ENCODE measurements around the gene SLC25A17. TPM values are rescaled to one million over a fixed set of nuclear protein-coding genes. Genes with fewer than 3 reads are reported as not detected.

The SLC25A17 gene
- polyA plus RNA-seq, 1 donor (not counting 4 experiments of a cell fraction or from before 2014, with no cell fraction given): 40.0 TPM

DNA sequence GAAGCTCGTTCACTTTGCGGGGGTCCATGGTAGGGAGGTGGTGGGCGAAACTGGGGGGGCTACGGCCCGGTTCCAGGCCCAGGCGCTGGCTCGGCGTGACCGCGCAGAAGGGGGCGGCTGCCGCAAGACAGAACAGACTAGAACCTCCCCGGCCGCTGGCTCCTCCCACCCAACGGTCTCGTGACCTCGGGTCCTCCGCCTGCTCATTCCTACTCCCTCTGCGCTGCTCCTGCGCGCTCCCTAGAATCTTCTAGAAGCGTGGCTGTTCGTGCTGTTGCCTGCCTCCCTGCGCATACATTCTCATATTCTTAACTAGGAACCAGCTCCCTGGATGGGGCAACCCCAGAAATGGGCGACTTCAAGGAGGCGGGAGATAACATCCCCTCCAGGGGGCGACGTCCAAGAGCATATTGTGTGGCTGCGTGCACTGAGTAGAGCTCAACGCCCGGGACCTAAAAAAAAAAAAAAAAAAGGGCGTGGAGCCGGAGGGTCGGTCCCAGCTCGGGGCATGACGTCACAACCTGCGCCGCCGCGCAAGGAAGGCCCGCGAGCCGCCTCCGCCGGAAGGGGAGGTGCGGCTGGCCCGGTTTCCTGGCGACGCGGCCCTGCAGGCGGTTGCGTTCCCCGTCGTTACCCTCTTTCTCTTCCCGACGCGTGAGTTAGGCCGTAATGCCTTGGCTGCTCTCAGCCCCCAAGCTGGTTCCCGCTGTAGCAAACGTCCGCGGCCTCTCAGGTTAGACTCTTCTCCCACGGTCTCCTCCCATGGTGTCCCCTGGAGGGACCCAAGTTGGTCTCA is 37.6 kb upstream of the SLC25A17 start, which contains the start of the genes ST13 and XPNPEP3:
ST13 (minus strand) TSS at position 127 of the 796 bp plus-strand sequence; CDS start at position 28, 99 bp downstream.
XPNPEP3 (plus strand) TSS at position 636 of the 796 bp plus-strand sequence; CDS start at position 670, 34 bp downstream.
- Histone ChIP-seq H3K4me3 (ENCODE audit: control insufficient read depth in 2 of 3, extremely low read depth in 1 of 3, insufficient read depth in 2 of 3, low read depth in 1 of 3, low read length in 3 of 3) (peak within 1 kb of the TSS; percentile 89 to 99 (median 95)), H3K79me2 (ENCODE audit: control insufficient read depth, insufficient read depth, low read length) (peaks cover 93% of the 10 kb centered on the region), H3K27me3 (ENCODE audit: control insufficient read depth, extremely low read depth, insufficient read depth, low read length) (no peaks in the 10 kb centered on the region), H3K9ac (ENCODE audit: control insufficient read depth, extremely low read depth, insufficient read depth, low read length) (peak within 1 kb of the TSS; percentile 97), H2AFZ (ENCODE audit: control insufficient read depth, low read length) (peak within 1 kb of the TSS; percentile 93), H3K9me1 (ENCODE audit: control insufficient read depth, extremely low read depth, insufficient read depth, low read length) (no peaks in the 10 kb centered on the region), H3K4me1 (ENCODE audit: control insufficient read depth, extremely low read depth, insufficient read depth, low read length) (peaks cover 27% of the 10 kb centered on the region), H4K20me1 (ENCODE audit: control insufficient read depth, extremely low read depth, insufficient read depth, low read length) (no peaks in the 10 kb centered on the region), H3K36me3 (ENCODE audit: control insufficient read depth in 2 of 2, extremely low read depth in 1 of 2, insufficient read depth in 2 of 2, low read length in 2 of 2) (peaks cover 2% of the 10 kb centered on the region in 2 experiments), H3K27ac (ENCODE audit: control insufficient read depth, insufficient read depth, low read length) (peak within 1 kb of the TSS; percentile 98), H3K9me3 (ENCODE audit: control insufficient read depth, low read depth, low read length) (no peaks in the 10 kb centered on the region), H3K4me2 (ENCODE audit: control insufficient read depth, extremely low read depth, insufficient read depth, low read depth, low read length) (peak within 1 kb of the TSS; percentile 92)
- FAIRE-seq (peak; percentile 93), DNase-seq (ENCODE audit: low read depth, low spot score) (peak; percentile 74)
- TF ChIP-seq EZH2 (IDR thresholded peaks at IDR 0.05; ENCODE audit: low read length): no peak
- TF ChIP-seq, protein P1, sequence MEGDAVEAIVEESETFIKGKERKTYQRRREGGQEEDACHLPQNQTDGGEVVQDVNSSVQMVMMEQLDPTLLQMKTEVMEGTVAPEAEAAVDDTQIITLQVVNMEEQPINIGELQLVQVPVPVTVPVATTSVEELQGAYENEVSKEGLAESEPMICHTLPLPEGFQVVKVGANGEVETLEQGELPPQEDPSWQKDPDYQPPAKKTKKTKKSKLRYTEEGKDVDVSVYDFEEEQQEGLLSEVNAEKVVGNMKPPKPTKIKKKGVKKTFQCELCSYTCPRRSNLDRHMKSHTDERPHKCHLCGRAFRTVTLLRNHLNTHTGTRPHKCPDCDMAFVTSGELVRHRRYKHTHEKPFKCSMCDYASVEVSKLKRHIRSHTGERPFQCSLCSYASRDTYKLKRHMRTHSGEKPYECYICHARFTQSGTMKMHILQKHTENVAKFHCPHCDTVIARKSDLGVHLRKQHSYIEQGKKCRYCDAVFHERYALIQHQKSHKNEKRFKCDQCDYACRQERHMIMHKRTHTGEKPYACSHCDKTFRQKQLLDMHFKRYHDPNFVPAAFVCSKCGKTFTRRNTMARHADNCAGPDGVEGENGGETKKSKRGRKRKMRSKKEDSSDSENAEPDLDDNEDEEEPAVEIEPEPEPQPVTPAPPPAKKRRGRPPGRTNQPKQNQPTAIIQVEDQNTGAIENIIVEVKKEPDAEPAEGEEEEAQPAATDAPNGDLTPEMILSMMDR (optimal IDR thresholded peaks at IDR 0.05 in 1 of 3, IDR thresholded peaks at IDR 0.05 in 1 of 3, conservative IDR thresholded peaks at IDR 0.05 in 1 of 3; ENCODE audit: extremely low read depth in 1 of 3, insufficient read depth in 2 of 3, low read length in 3 of 3): peak in 2 of 3 experiments; percentile 16 to 19
- dilution Hi-C loops (cut with MboI; ENCODE audit: extremely low pct_ligation_motif_present, low sequenced_read_pairs): no loop called here

DNA sequence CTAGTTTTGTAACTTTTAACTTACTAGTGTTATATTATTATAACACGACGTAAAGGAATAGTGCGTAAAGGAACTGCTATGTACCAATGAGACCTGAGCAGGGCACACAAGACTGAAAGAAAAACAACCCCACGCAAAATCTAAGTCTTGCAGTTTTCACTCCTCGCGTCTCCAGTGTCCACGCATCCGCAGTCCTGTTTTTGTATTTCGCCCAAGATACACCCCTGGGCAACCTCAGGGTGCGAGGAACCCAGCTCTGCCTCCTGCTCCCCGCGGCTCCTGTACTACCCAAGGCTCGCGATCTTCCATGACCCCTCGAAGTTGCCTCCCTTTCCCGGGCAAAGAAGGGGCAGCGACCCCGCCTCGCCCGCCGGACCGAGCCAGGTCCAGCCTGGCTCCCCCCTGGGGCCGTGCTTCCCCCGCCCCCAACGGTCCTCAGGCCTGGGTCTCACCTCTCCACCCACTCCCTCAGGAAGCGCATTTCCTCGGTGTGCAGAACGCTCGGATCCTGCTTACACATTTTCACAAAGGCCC is 36.9 kb upstream of the SLC25A17 start:
- Histone ChIP-seq H3K27ac (ENCODE audit: control insufficient read depth, insufficient read depth, low read length) (peak overlapping the region; percentile 98), H3K27me3 (ENCODE audit: control insufficient read depth, extremely low read depth, insufficient read depth, low read length) (no peaks in the 10 kb centered on the region), H3K4me2 (ENCODE audit: control insufficient read depth, extremely low read depth, insufficient read depth, low read depth, low read length) (peak overlapping the region; percentile 87), H3K4me3 (ENCODE audit: control insufficient read depth in 2 of 3, extremely low read depth in 1 of 3, insufficient read depth in 2 of 3, low read depth in 1 of 3, low read length in 3 of 3) (peak overlapping the region; percentile 89 to 99 (median 95)), H4K20me1 (ENCODE audit: control insufficient read depth, extremely low read depth, insufficient read depth, low read length) (no peaks in the 10 kb centered on the region), H3K4me1 (ENCODE audit: control insufficient read depth, extremely low read depth, insufficient read depth, low read length) (peaks cover 27% of the 10 kb centered on the region), H3K9me1 (ENCODE audit: control insufficient read depth, extremely low read depth, insufficient read depth, low read length) (no peaks in the 10 kb centered on the region), H3K9me3 (ENCODE audit: control insufficient read depth, low read depth, low read length) (no peaks in the 10 kb centered on the region), H3K9ac (ENCODE audit: control insufficient read depth, extremely low read depth, insufficient read depth, low read length) (peak overlapping the region; percentile 97), H3K79me2 (ENCODE audit: control insufficient read depth, insufficient read depth, low read length) (peaks cover 93% of the 10 kb centered on the region), H2AFZ (ENCODE audit: control insufficient read depth, low read length) (peak overlapping the region; percentile 63), H3K36me3 (ENCODE audit: control insufficient read depth in 2 of 2, extremely low read depth in 1 of 2, insufficient read depth in 2 of 2, low read length in 2 of 2) (peaks cover 0 to 1% of the 10 kb centered on the region in 2 experiments)
- TF ChIP-seq, protein P1 (optimal IDR thresholded peaks at IDR 0.05 in 1 of 3, IDR thresholded peaks at IDR 0.05 in 1 of 3, conservative IDR thresholded peaks at IDR 0.05 in 1 of 3; ENCODE audit: extremely low read depth in 1 of 3, insufficient read depth in 2 of 3, low read length in 3 of 3): no peak
- no peak for TF ChIP-seq EZH2 (IDR thresholded peaks at IDR 0.05; ENCODE audit: low read length)
- dilution Hi-C loops (cut with MboI; ENCODE audit: extremely low pct_ligation_motif_present, low sequenced_read_pairs): no loop called here
- no peak for DNase-seq (ENCODE audit: low read depth, low spot score)
- FAIRE-seq: peak; percentile 17
